GM21515 (cell line): ENCODE data around the gene WDR27.

ENCODE experiments used
- ATAC-seq: cut with Tn5 transposase; IDR thresholded peaks from one replicate; pipeline ENCODE4 v1.9.1; 2021; ENCODE audit not compliant: unreplicated experiment

The WDR27 gene

GRCh38 chr6:169641461-169642085, 60.3 kb downstream of the WDR27 start:
- no peak for ATAC-seq

- no peak for ATAC-seq
Measured at GRCh38 chr6:169640983-169641382, 60.8 kb downstream of the WDR27 start.

GRCh38 chr6:169640351-169640852, 61.4 kb downstream of the WDR27 start:
- no peak for ATAC-seq

GRCh38 chr6:169639653-169640278, 62.1 kb downstream of the WDR27 start:
- ATAC-seq: no peak

GRCh38 chr6:169638915-169639314, 62.9 kb downstream of the WDR27 start:
- no peak for ATAC-seq

GRCh38 chr6:169638388-169638787, 63.4 kb downstream of the WDR27 start:
- no peak for ATAC-seq

GRCh38 chr6:169635345-169635744, 66.5 kb downstream of the WDR27 start:
- ATAC-seq: no peak

GRCh38 chr6:169632841-169633240, 69.0 kb downstream of the WDR27 start:
- ATAC-seq: no peak

GRCh38 chr6:169629256-169629655, 72.6 kb downstream of the WDR27 start:
- ATAC-seq: no peak

- ATAC-seq: no peak
Measured at GRCh38 chr6:169627736-169628607, 73.9 kb downstream of the WDR27 start.

GRCh38 chr6:169626649-169627048, 75.2 kb downstream of the WDR27 start:
- no peak for ATAC-seq

GRCh38 chr6:169626169-169626568, 75.7 kb downstream of the WDR27 start:
- ATAC-seq: no peak

GRCh38 chr6:169625376-169625775, 76.5 kb downstream of the WDR27 start:
- no peak for ATAC-seq

- no peak for ATAC-seq
Measured at GRCh38 chr6:169624785-169625184, 77.0 kb downstream of the WDR27 start.

- no peak for ATAC-seq
Measured at GRCh38 chr6:169623975-169624374, 77.9 kb downstream of the WDR27 start.

GRCh38 chr6:169623343-169623742, 78.5 kb downstream of the WDR27 start:
- ATAC-seq: no peak

- no peak for ATAC-seq
Measured at GRCh38 chr6:169622618-169623017, 79.2 kb downstream of the WDR27 start.

- ATAC-seq: no peak
Measured at GRCh38 chr6:169621311-169621710, 80.5 kb downstream of the WDR27 start.

GRCh38 chr6:169620171-169621130, 81.4 kb downstream of the WDR27 start:
- ATAC-seq: no peak

GRCh38 chr6:169619650-169620049, 82.2 kb downstream of the WDR27 start:
- no peak for ATAC-seq
